Panc1 (cell line): ENCODE results near the gene RELL1.

Experiments used
- CTCF ChIP-seq: fragments of 450-650 bp; IDR thresholded peaks from 2 replicates; pipeline ENCODE4 v1.5.1; 2017; ENCODE audit warnings: mild to moderate bottlenecking
- POLR2AphosphoS5 ChIP-seq: IDR thresholded peaks from 2 replicates; pipeline ENCODE4 v1.6.1; 2012; ENCODE audit warnings: mild to moderate bottlenecking, low read depth, low read length, moderate library complexity
- SIN3A ChIP-seq: IDR thresholded peaks from 2 replicates; pipeline ENCODE4 v1.6.1; 2012; ENCODE audit warnings: low read depth, mild to moderate bottlenecking, low read length, moderate library complexity, borderline replicate concordance; ENCODE audit not compliant: insufficient read depth
- TF ChIP-seq, protein P1 (sequence below), 2 experiments: IDR thresholded peaks; 2 replicates each; pipeline ENCODE4 v1.6.1; 2011 to 2012; ENCODE audit warnings: low read depth in 2 of 2, control low read depth in 1 of 2, low read length in 1 of 2, mild to moderate bottlenecking in 1 of 2, moderate library complexity in 1 of 2; ENCODE audit not compliant: insufficient read depth in 1 of 2

- no peak for TF ChIP-seq POLR2AphosphoS5
- TF ChIP-seq CTCF = no peak
- TF ChIP-seq SIN3A = no peak
- TF ChIP-seq, protein P1, sequence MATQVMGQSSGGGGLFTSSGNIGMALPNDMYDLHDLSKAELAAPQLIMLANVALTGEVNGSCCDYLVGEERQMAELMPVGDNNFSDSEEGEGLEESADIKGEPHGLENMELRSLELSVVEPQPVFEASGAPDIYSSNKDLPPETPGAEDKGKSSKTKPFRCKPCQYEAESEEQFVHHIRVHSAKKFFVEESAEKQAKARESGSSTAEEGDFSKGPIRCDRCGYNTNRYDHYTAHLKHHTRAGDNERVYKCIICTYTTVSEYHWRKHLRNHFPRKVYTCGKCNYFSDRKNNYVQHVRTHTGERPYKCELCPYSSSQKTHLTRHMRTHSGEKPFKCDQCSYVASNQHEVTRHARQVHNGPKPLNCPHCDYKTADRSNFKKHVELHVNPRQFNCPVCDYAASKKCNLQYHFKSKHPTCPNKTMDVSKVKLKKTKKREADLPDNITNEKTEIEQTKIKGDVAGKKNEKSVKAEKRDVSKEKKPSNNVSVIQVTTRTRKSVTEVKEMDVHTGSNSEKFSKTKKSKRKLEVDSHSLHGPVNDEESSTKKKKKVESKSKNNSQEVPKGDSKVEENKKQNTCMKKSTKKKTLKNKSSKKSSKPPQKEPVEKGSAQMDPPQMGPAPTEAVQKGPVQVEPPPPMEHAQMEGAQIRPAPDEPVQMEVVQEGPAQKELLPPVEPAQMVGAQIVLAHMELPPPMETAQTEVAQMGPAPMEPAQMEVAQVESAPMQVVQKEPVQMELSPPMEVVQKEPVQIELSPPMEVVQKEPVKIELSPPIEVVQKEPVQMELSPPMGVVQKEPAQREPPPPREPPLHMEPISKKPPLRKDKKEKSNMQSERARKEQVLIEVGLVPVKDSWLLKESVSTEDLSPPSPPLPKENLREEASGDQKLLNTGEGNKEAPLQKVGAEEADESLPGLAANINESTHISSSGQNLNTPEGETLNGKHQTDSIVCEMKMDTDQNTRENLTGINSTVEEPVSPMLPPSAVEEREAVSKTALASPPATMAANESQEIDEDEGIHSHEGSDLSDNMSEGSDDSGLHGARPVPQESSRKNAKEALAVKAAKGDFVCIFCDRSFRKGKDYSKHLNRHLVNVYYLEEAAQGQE (IDR thresholded peaks at IDR 0.05; ENCODE audit: insufficient read depth in 1 of 2, low read depth in 2 of 2, low read length in 1 of 2) = no peak
Observed at GRCh38 chr4:37584493-37585060, 101.6 kb downstream of the RELL1 start.
